ENCODE results near the gene OSGIN1. TPM values are rescaled to one million over a fixed set of nuclear protein-coding genes. Genes with fewer than 3 reads are reported as not detected.
A peak's percentile ranks its signal among the peaks of the same experiment; 100 is the strongest.

OSGIN1 gene
- polyA plus RNA-seq, 3 donors from 2014 or later = 0.11 to 0.59 TPM; not detected in 1

GRCh38 chr16:83951544-83951943 is 1.5 kb upstream of the OSGIN1 start:
- H3K4me3 Mint-ChIP-seq = no peak overlapping the region
- peaks cover 0 to 2% (median 0%) of the 10 kb centered on the region in 6 donors for H3K9me3 Mint-ChIP-seq
- no peaks in the 10 kb centered on the region for H3K36me3 Mint-ChIP-seq
- peaks cover 0 to 4% of the 10 kb centered on the region in 2 donors for H3K4me1 Mint-ChIP-seq
- H3K27ac Mint-ChIP-seq = no peak overlapping the region
- H3K27me3 Mint-ChIP-seq (ENCODE audit: low read depth in 3 of 3) = peaks cover 1 to 6% (median 3%) of the 10 kb centered on the region in 3 donors
- DNase-seq = no peak

GRCh38 chr16:83952587-83952939 is 477 bp upstream of the OSGIN1 start:
- DNase-seq = no peak
- H3K9me3 Mint-ChIP-seq = no peaks in the 10 kb centered on the region
- peaks cover 0 to 4% of the 10 kb centered on the region in 2 donors for H3K4me1 Mint-ChIP-seq
- no peak overlapping the region for H3K27ac Mint-ChIP-seq
- no peaks in the 10 kb centered on the region for H3K36me3 Mint-ChIP-seq
- no peak overlapping the region for H3K4me3 Mint-ChIP-seq
- peaks cover 0 to 6% (median 3%) of the 10 kb centered on the region in 3 donors for H3K27me3 Mint-ChIP-seq (ENCODE audit: low read depth in 3 of 3)

GRCh38 chr16:83953796-83954576 is 946 bp downstream of the OSGIN1 start:
- DNase-seq = no peak
- Mint-ChIP-seq H3K27me3 (ENCODE audit: low read depth in 3 of 3) (peaks cover 0 to 6% (median 3%) of the 10 kb centered on the region in 3 donors), H3K4me3 (peak overlapping the region in 3 of 5 donors; percentile 15 to 44 (median 24))

GRCh38 chr16:83954577-83955016 is 1.6 kb downstream of the OSGIN1 start:
- no peak for DNase-seq
- no peak overlapping the region for H3K27ac Mint-ChIP-seq
- H3K4me3 Mint-ChIP-seq = peak overlapping the region in 1 of 5 donors; percentile 15
- H3K27me3 Mint-ChIP-seq (ENCODE audit: low read depth in 3 of 3) = peaks cover 0 to 6% (median 3%) of the 10 kb centered on the region in 3 donors
- H3K4me1 Mint-ChIP-seq = peaks cover 0 to 4% of the 10 kb centered on the region in 2 donors
- peaks cover 0 to 3% (median 0%) of the 10 kb centered on the region in 3 donors for H3K36me3 Mint-ChIP-seq
- H3K9me3 Mint-ChIP-seq = no peaks in the 10 kb centered on the region

More at GRCh38 chr16:83953796-83954576, 946 bp downstream of the OSGIN1 start:
- H3K27ac Mint-ChIP-seq = no peak overlapping the region
- no peaks in the 10 kb centered on the region for H3K36me3 Mint-ChIP-seq
- no peaks in the 10 kb centered on the region for H3K9me3 Mint-ChIP-seq
- peaks cover 0 to 4% of the 10 kb centered on the region in 2 donors for H3K4me1 Mint-ChIP-seq

GRCh38 chr16:83955218-83956130 is 2.4 kb downstream of the OSGIN1 start:
- Mint-ChIP-seq H3K36me3 (peaks cover 0 to 6% (median 5%) of the 10 kb centered on the region in 3 donors), H3K27ac (no peak overlapping the region), H3K27me3 (ENCODE audit: low read depth in 3 of 3) (peaks cover 0 to 6% (median 2%) of the 10 kb centered on the region in 3 donors), H3K4me1 (peaks cover 0 to 4% of the 10 kb centered on the region in 2 donors), H3K9me3 (no peaks in the 10 kb centered on the region), H3K4me3 (no peak overlapping the region)
- DNase-seq = no peak

- Mint-ChIP-seq H3K9me3 (no peaks in the 10 kb centered on the region), H3K4me3 (no peak overlapping the region), H3K4me1 (peaks cover 0 to 4% of the 10 kb centered on the region in 2 donors), H3K27me3 (ENCODE audit: low read depth in 3 of 3) (peaks cover 0 to 6% (median 2%) of the 10 kb centered on the region in 3 donors), H3K36me3 (peaks cover 0 to 6% (median 5%) of the 10 kb centered on the region in 3 donors), H3K27ac (no peak overlapping the region)
- peak; percentile 37 to 52 (median 46) for DNase-seq
These were observed 3.6 kb downstream of the OSGIN1 start for GRCh38 chr16:83956336-83957289.

GRCh38 chr16:83957296-83957855 is 4.3 kb downstream of the OSGIN1 start:
- Mint-ChIP-seq H3K4me3 (no peak overlapping the region), H3K36me3 (peaks cover 0 to 6% (median 5%) of the 10 kb centered on the region in 3 donors), H3K27ac (no peak overlapping the region), H3K4me1 (peaks cover 0 to 3% of the 10 kb centered on the region in 2 donors), H3K27me3 (ENCODE audit: low read depth in 3 of 3) (peaks cover 0 to 6% (median 2%) of the 10 kb centered on the region in 3 donors), H3K9me3 (no peaks in the 10 kb centered on the region)
- no peak for DNase-seq

GRCh38 chr16:83958137-83958845 is 5.3 kb downstream of the OSGIN1 start:
- H3K4me3 Mint-ChIP-seq = no peak overlapping the region
- peaks cover 0 to 2% of the 10 kb centered on the region in 2 donors for H3K4me1 Mint-ChIP-seq
- H3K27me3 Mint-ChIP-seq (ENCODE audit: low read depth in 3 of 3) = peaks cover 0 to 6% (median 2%) of the 10 kb centered on the region in 3 donors
- no peaks in the 10 kb centered on the region for H3K9me3 Mint-ChIP-seq
- DNase-seq = no peak
- H3K27ac Mint-ChIP-seq = no peak overlapping the region
- H3K36me3 Mint-ChIP-seq = peaks cover 0 to 6% (median 5%) of the 10 kb centered on the region in 3 donors

GRCh38 chr16:83958846-83959565 is 6.0 kb downstream of the OSGIN1 start:
- Mint-ChIP-seq H3K4me3 (no peak overlapping the region), H3K27ac (no peak overlapping the region), H3K36me3 (peaks cover 0 to 6% (median 5%) of the 10 kb centered on the region in 3 donors), H3K9me3 (no peaks in the 10 kb centered on the region), H3K4me1 (no peaks in the 10 kb centered on the region), H3K27me3 (ENCODE audit: low read depth in 3 of 3) (peaks cover 0 to 4% (median 2%) of the 10 kb centered on the region in 3 donors)
- no peak for DNase-seq

- no peak for DNase-seq
- Mint-ChIP-seq H3K4me1 (no peaks in the 10 kb centered on the region), H3K27me3 (ENCODE audit: low read depth in 3 of 3) (peaks cover 0 to 3% (median 0%) of the 10 kb centered on the region in 3 donors), H3K9me3 (no peaks in the 10 kb centered on the region), H3K4me3 (no peak overlapping the region), H3K36me3 (peaks cover 0 to 6% (median 5%) of the 10 kb centered on the region in 3 donors), H3K27ac (no peak overlapping the region)
These were observed 6.8 kb downstream of the OSGIN1 start for GRCh38 chr16:83959656-83960434.
